Measurements from ENCODE around the gene CTNNA3. TPM values are rescaled to one million over a fixed set of nuclear protein-coding genes. Genes with fewer than 3 reads are reported as not detected.

The CTNNA3 gene
- total RNA-seq, 1 experiment from 2014 or later = 0.32 TPM

GRCh38 chr10:66678521-66678920 is 1017.5 kb downstream of the CTNNA3 start:
- ChIA-PET POLR2A (no interaction called here), RAD21 (ENCODE audit: low non-redundant PET in 1 of 2, low total read pairs in 2 of 2, uncharacterized antibody in 2 of 2, unreplicated experiment in 2 of 2) (no interaction called here), CTCF (no interaction called here)
- Histone ChIP-seq H3K9me3 (ENCODE audit: control insufficient read depth in 1 of 2, insufficient read depth in 1 of 2, low read depth in 1 of 2, low read length in 2 of 2) (no peaks in the 10 kb centered on the region), H3K79me2 (ENCODE audit: insufficient read depth, low read length) (no peaks in the 10 kb centered on the region), H3K9me2 (ENCODE audit: insufficient read depth) (no peaks in the 10 kb centered on the region), H4K20me1 (ENCODE audit: insufficient read depth) (no peaks in the 10 kb centered on the region), H2AFZ (ENCODE audit: low read depth, low read length, poor library complexity, severe bottlenecking) (no peak overlapping the region), H3K36me3 (ENCODE audit: control insufficient read depth in 1 of 2, insufficient read depth in 2 of 2, low read length in 2 of 2) (no peaks in the 10 kb centered on the region), H3K4me3 (replicated peaks in 1 of 2; ENCODE audit: low read depth in 1 of 2, low read length in 2 of 2) (no peak overlapping the region), H3K27me3 (ENCODE audit: insufficient read depth, low read length) (no peaks in the 10 kb centered on the region), H3K9ac (ENCODE audit: low read length) (no peak overlapping the region), H3K4me1 (ENCODE audit: control insufficient read depth in 1 of 2, insufficient read depth in 2 of 2, low read length in 2 of 2) (no peaks in the 10 kb centered on the region), H3K4me2 (ENCODE audit: low read length) (no peak overlapping the region), H3K27ac (ENCODE audit: low read depth, low read length) (no peak overlapping the region)
- DNase-seq (ENCODE audit: low read depth, low spot score) = no peak
- no peak for TF ChIP-seq REST (IDR thresholded peaks at IDR 0.05; ENCODE audit: low read depth)
- TF ChIP-seq POLR2A (IDR thresholded peaks at IDR 0.05; ENCODE audit: borderline replicate concordance, extremely low read depth, insufficient read depth, insufficient read length) = no peak
- TF ChIP-seq FOSL1 (IDR thresholded peaks at IDR 0.05; ENCODE audit: low read depth) = no peak
- TF ChIP-seq CBX3 (IDR thresholded peaks at IDR 0.05; ENCODE audit: low read depth) = no peak
- TF ChIP-seq ZFX (IDR thresholded peaks at IDR 0.05) = no peak
- no peak for TF ChIP-seq ZNF274 (IDR thresholded peaks at IDR 0.05; ENCODE audit: low read depth, low read length)
- TF ChIP-seq CEBPB (IDR thresholded peaks at IDR 0.05; ENCODE audit: low read depth) = no peak
- TF ChIP-seq SRF (IDR thresholded peaks at IDR 0.05; ENCODE audit: low read depth) = no peak
- TF ChIP-seq YY1 (IDR thresholded peaks at IDR 0.05; ENCODE audit: extremely low read depth, insufficient replicate concordance, low read depth, low read length) = no peak
- no peak for TF ChIP-seq SP1 (IDR thresholded peaks at IDR 0.05; ENCODE audit: low read depth)
- no peak for TF ChIP-seq TCF7L2 (IDR thresholded peaks at IDR 0.05; ENCODE audit: borderline replicate concordance, extremely low read depth, insufficient read depth, insufficient read length)
- no peak for TF ChIP-seq POLR2AphosphoS5 (IDR thresholded peaks at IDR 0.05; ENCODE audit: low read depth, low read length)
- TF ChIP-seq ZBTB33 (IDR thresholded peaks at IDR 0.05; ENCODE audit: extremely low read depth, insufficient replicate concordance, low read length) = no peak
- no peak for TF ChIP-seq JUND (IDR thresholded peaks at IDR 0.05)
- TF ChIP-seq RAD21 (IDR thresholded peaks at IDR 0.05; ENCODE audit: low read depth) = no peak
- no TSS peak for BruUV-seq (replicated peaks)
- ATAC-seq = no peak
- intact Hi-C loops (cut with micrococcal nuclease) = no loop called here
